WTC11 (cell line): ENCODE data around the gene AURKA. TPM values are rescaled to one million over a fixed set of nuclear protein-coding genes. Genes with fewer than 3 reads are reported as not detected.

ENCODE experiments used
- ATAC-seq: fragments of 200-7000 bp; cut with Tn5 transposase; 2 replicates; pipeline ENCODE4 v1.10.0; 2021; ENCODE audit warnings: mild to moderate bottlenecking, moderate library complexity
- CTCF ChIA-PET: fragments of 300-600 bp; sonication (Branson Sonifier 250); formaldehyde crosslinking; loops from one replicate; lab custom pipeline; 2021; ENCODE audit warnings: antibody characterized with exemption; lab: Charles Lee
- POLR2A ChIA-PET: fragments of 350-600 bp; sonication (Branson Sonifier 250); formaldehyde crosslinking; loops from one replicate; lab custom pipeline; 2021; ENCODE audit warnings: antibody characterized with exemption; lab: Charles Lee
- DNase-seq: peaks from one replicate; pipeline ENCODE4 v3.0.0; 2021; ENCODE audit warnings: low spot score
- H3K27ac Mint-ChIP-seq: 2 replicates; pipeline ENCODE4 v1.8.0; 2021; ENCODE audit warnings: mixed read lengths
- H3K27me3 Mint-ChIP-seq: 2 replicates; pipeline ENCODE4 v1.8.0; 2021; ENCODE audit warnings: low read depth, mild to moderate bottlenecking, moderate library complexity, mixed read lengths
- H3K36me3 Mint-ChIP-seq: 2 replicates; pipeline ENCODE4 v1.8.0; 2021; ENCODE audit warnings: mixed read lengths
- H3K4me1 Mint-ChIP-seq: 2 replicates; pipeline ENCODE4 v1.8.0; 2022; ENCODE audit warnings: mixed read lengths
- H3K4me3 Mint-ChIP-seq: 2 replicates; pipeline ENCODE4 v1.8.0; 2021; ENCODE audit warnings: mild to moderate bottlenecking, moderate library complexity, mixed read lengths
- H3K9me3 Mint-ChIP-seq: 2 replicates; pipeline ENCODE4 v1.8.0; 2021; ENCODE audit warnings: mixed read lengths
- ARID4B ChIP-seq: sonication (generic); formaldehyde crosslinking; IDR thresholded peaks from 2 replicates; pipeline ENCODE4 v1.8.0; 2023; ENCODE audit warnings: missing genetic modification reagents, mild to moderate bottlenecking, borderline replicate concordance
- ATF3 ChIP-seq: sonication (generic); formaldehyde crosslinking; conservative IDR thresholded peaks from 2 replicates; pipeline ENCODE4 v1.8.1; 2022; ENCODE audit warnings: mild to moderate bottlenecking, missing genetic modification reagents
- ETV6 ChIP-seq: sonication (generic); formaldehyde crosslinking; IDR thresholded peaks from 2 replicates; pipeline ENCODE4 v1.8.1; 2022; ENCODE audit warnings: mild to moderate bottlenecking, missing genetic modification reagents
- IRF2 ChIP-seq: sonication (generic); formaldehyde crosslinking; IDR thresholded peaks from 2 replicates; pipeline ENCODE4 v1.8.0; 2022; ENCODE audit warnings: low read depth, missing genetic modification reagents, borderline replicate concordance
- NFYB ChIP-seq: sonication (generic); formaldehyde crosslinking; conservative IDR thresholded peaks from 2 replicates; pipeline ENCODE4 v1.8.0; 2022; ENCODE audit warnings: low read depth, missing genetic modification reagents
- SMAD4 ChIP-seq: sonication (generic); formaldehyde crosslinking; IDR thresholded peaks from 2 replicates; pipeline ENCODE4 v1.8.0; 2022; ENCODE audit warnings: mild to moderate bottlenecking, missing genetic modification reagents
- SOX15 ChIP-seq: fragments of 250-450 bp; sonication (Bioruptor Pico); IDR thresholded peaks from 2 replicates; pipeline ENCODE4 v1.9.0; 2021; ENCODE audit warnings: mild to moderate bottlenecking
- SP1 ChIP-seq: sonication (generic); formaldehyde crosslinking; conservative IDR thresholded peaks from 2 replicates; pipeline ENCODE4 v1.8.1; 2022; ENCODE audit warnings: missing genetic modification reagents
- TEAD4 ChIP-seq: sonication (generic); formaldehyde crosslinking; IDR thresholded peaks from 2 replicates; pipeline ENCODE4 v1.8.0; 2022; ENCODE audit warnings: mild to moderate bottlenecking, missing genetic modification reagents
- USF1 ChIP-seq: sonication (generic); formaldehyde crosslinking; IDR thresholded peaks from 2 replicates; pipeline ENCODE4 v1.8.0; 2022; ENCODE audit warnings: mild to moderate bottlenecking, missing genetic modification reagents
- ZBTB43 ChIP-seq: sonication (generic); formaldehyde crosslinking; IDR thresholded peaks from 2 replicates; pipeline ENCODE4 v1.8.1; 2023; ENCODE audit warnings: mild to moderate bottlenecking, missing genetic modification reagents
- ZNF219 ChIP-seq: sonication (generic); formaldehyde crosslinking; IDR thresholded peaks from 2 replicates; pipeline ENCODE4 v1.8.0; 2023; ENCODE audit warnings: missing genetic modification reagents, mild to moderate bottlenecking, borderline replicate concordance
- ZNF425 ChIP-seq: fragments of 250-450 bp; sonication (Bioruptor Pico); conservative IDR thresholded peaks from 2 replicates; pipeline ENCODE4 v1.9.0; 2021; ENCODE audit warnings: mild to moderate bottlenecking
- ZNF532 ChIP-seq: fragments of 250-450 bp; sonication (Bioruptor Pico); IDR thresholded peaks from 2 replicates; pipeline ENCODE4 v1.9.0; 2021; ENCODE audit warnings: mild to moderate bottlenecking, borderline replicate concordance
- ZSCAN18 ChIP-seq: fragments of 250-450 bp; sonication (Bioruptor Pico); IDR thresholded peaks from 2 replicates; pipeline ENCODE4 v2.1.2; 2022; ENCODE audit warnings: mild to moderate bottlenecking, moderate library complexity
- total RNA-seq: library from RNA; stranded (reverse); gene quantifications from 3 replicates; pipeline ENCODE4 v1.2.3, GENCODE V29; 2021

The AURKA gene
- total RNA-seq, 1 experiment from 2014 or later: 103 TPM

- TF ChIP-seq USF1: no peak
- TF ChIP-seq NFYB: peak; percentile 72
- no peak for TF ChIP-seq SOX15 (CRISPR knock-in tag)
- TF ChIP-seq, all 79 proteins: peak for 16
Observed at GRCh38 chr20:56392132-56392880, at the start of gene AURKA, which contains the start of gene CSTF1 (continued).

- ChIA-PET POLR2A (no interaction called here), CTCF (no interaction called here)
- DNase-seq: no peak
- Mint-ChIP-seq H3K4me1 (no peaks in the 10 kb centered on the region), H3K4me3 (no peak overlapping the region), H3K27ac (no peak overlapping the region), H3K27me3 (peaks cover 6% of the 10 kb centered on the region), H3K9me3 (no peaks in the 10 kb centered on the region), H3K36me3 (no peaks in the 10 kb centered on the region)
- TF ChIP-seq SMAD4: no peak
- no peak for ATAC-seq
Observed at GRCh38 chr20:56440346-56441007, 48.5 kb upstream of the AURKA start.

- DNase-seq (no peak), ATAC-seq (no peak)
- Mint-ChIP-seq H3K27ac (no peak overlapping the region), H3K4me1 (no peaks in the 10 kb centered on the region), H3K27me3 (peaks cover 2% of the 10 kb centered on the region; the same call in 1 of the 2 replicates), H3K36me3 (no peaks in the 10 kb centered on the region), H3K9me3 (no peaks in the 10 kb centered on the region), H3K4me3 (no peak overlapping the region)
- ChIA-PET CTCF (interaction anchor here (0.6 kb wide), 1 partner anchor 95 kb away, joined by 3 read pairs; no protein-coding TSS in a partner anchor), POLR2A (no interaction called here)
- TF ChIP-seq ZBTB43 (CRISPR knock-in tag) (no peak), TEAD4 (no peak), SP1 (CRISPR knock-in tag) (no peak), ARID4B (CRISPR knock-in tag) (no peak), ZNF532 (no peak), ATF3 (CRISPR knock-in tag) (no peak), IRF2 (CRISPR knock-in tag) (no peak), ZNF219 (CRISPR knock-in tag) (no peak), ETV6 (CRISPR knock-in tag) (no peak), ZSCAN18 (no peak), ZNF425 (CRISPR knock-in tag) (no peak)
Observed at GRCh38 chr20:56439771-56440291, 47.8 kb upstream of the AURKA start.
